ENCODE data around the gene CDK5. TPM values are rescaled to one million over a fixed set of nuclear protein-coding genes. Genes with fewer than 3 reads are reported as not detected.

The CDK5 gene
- total and polyA plus RNA-seq, 9 of the 15 experiments (the other 6 are each of a cell fraction or from before 2014, with no cell fraction given) = 3.2 to 38.0 (median 27.5) TPM

GRCh38 chr7:151008143-151008510 is 49.6 kb downstream of the CDK5 start (continued):
- TF ChIP-seq, protein P1, sequence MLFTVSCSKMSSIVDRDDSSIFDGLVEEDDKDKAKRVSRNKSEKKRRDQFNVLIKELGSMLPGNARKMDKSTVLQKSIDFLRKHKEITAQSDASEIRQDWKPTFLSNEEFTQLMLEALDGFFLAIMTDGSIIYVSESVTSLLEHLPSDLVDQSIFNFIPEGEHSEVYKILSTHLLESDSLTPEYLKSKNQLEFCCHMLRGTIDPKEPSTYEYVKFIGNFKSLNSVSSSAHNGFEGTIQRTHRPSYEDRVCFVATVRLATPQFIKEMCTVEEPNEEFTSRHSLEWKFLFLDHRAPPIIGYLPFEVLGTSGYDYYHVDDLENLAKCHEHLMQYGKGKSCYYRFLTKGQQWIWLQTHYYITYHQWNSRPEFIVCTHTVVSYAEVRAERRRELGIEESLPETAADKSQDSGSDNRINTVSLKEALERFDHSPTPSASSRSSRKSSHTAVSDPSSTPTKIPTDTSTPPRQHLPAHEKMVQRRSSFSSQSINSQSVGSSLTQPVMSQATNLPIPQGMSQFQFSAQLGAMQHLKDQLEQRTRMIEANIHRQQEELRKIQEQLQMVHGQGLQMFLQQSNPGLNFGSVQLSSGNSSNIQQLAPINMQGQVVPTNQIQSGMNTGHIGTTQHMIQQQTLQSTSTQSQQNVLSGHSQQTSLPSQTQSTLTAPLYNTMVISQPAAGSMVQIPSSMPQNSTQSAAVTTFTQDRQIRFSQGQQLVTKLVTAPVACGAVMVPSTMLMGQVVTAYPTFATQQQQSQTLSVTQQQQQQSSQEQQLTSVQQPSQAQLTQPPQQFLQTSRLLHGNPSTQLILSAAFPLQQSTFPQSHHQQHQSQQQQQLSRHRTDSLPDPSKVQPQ (CRISPR knock-in tag; IDR thresholded peaks at IDR 0.05; ENCODE audit: borderline replicate concordance) = no peak
- no peak for TF ChIP-seq BCOR (IDR thresholded peaks at IDR 0.05)
- TF ChIP-seq E4F1 (CRISPR knock-in tag; IDR thresholded peaks at IDR 0.05; ENCODE audit: borderline replicate concordance) = no peak
- TF ChIP-seq ARHGAP35 (IDR thresholded peaks at IDR 0.05; ENCODE audit: partially characterized antibody) = no peak
- peak; percentile 88 for TF ChIP-seq CBFA2T2 (conservative IDR thresholded peaks at IDR 0.05)
- TF ChIP-seq ZNF165 (CRISPR knock-in tag; IDR thresholded peaks at IDR 0.05; ENCODE audit: borderline replicate concordance) = no peak
- TF ChIP-seq GATAD2B (IDR thresholded peaks at IDR 0.05; ENCODE audit: borderline replicate concordance) = no peak
- no peak for TF ChIP-seq SAFB2 (IDR thresholded peaks at IDR 0.05; ENCODE audit: borderline replicate concordance, low read depth, low read length, severe bottlenecking)
- no peak for TF ChIP-seq MEF2D (tag; conservative IDR thresholded peaks at IDR 0.05; ENCODE audit: low read depth)
- no peak for TF ChIP-seq MYNN (IDR thresholded peaks at IDR 0.05)
- TF ChIP-seq MYNN (CRISPR knock-in tag; IDR thresholded peaks at IDR 0.05) = no peak
- no peak for TF ChIP-seq MIER1 (IDR thresholded peaks at IDR 0.05; ENCODE audit: low read depth)
- TF ChIP-seq PML (IDR thresholded peaks at IDR 0.05; ENCODE audit: low read length) = peak; percentile 54
- no peak for TF ChIP-seq RAD21 (CRISPR knock-in tag; conservative IDR thresholded peaks at IDR 0.05 in 1 of 2, IDR thresholded peaks at IDR 0.05 in 1 of 2)
- no peak for TF ChIP-seq GTF2F1 (IDR thresholded peaks at IDR 0.05; ENCODE audit: low read depth, low read length)
- peak; percentile 44; the same call in 1 of the 2 replicates for TF ChIP-seq CREB1 (IDR thresholded peaks at IDR 0.05)
- no peak for TF ChIP-seq CREB1 (CRISPR knock-in tag; IDR thresholded peaks at IDR 0.05)
- no peak for TF ChIP-seq SMAD2 (IDR thresholded peaks at IDR 0.05; ENCODE audit: low read depth, low read length)
- no peak for TF ChIP-seq ZNF764 (CRISPR knock-in tag; IDR thresholded peaks at IDR 0.05; ENCODE audit: low read depth)
- peak in 1 of 3 experiments; percentile 49 for TF ChIP-seq YY1 (IDR thresholded peaks at IDR 0.05; ENCODE audit: borderline replicate concordance in 1 of 3, control insufficient read depth in 1 of 3, extremely low read depth in 1 of 3, insufficient read depth in 3 of 3, insufficient read length in 1 of 3, insufficient replicate concordance in 2 of 3, low read depth in 1 of 3, low read length in 2 of 3)
- TF ChIP-seq ZNF551 (CRISPR knock-in tag; IDR thresholded peaks at IDR 0.05) = no peak
- TF ChIP-seq ESRRB (CRISPR knock-in tag; IDR thresholded peaks at IDR 0.05; ENCODE audit: borderline replicate concordance) = no peak
- no peak for TF ChIP-seq TCFL5 (CRISPR knock-in tag; conservative IDR thresholded peaks at IDR 0.05)

All from K562 (cell line).